Smooth muscle cell (in vitro differentiated cells): Measurements from ENCODE around the gene RIN3. TPM values are rescaled to one million over a fixed set of nuclear protein-coding genes. Genes with fewer than 3 reads are reported as not detected.

ENCODE experiments used
- DNase-seq: peaks from one replicate; lab custom pipeline; 2025; ENCODE audit not compliant: unreplicated experiment; lab: John Stamatoyannopoulos, UW
- H2AFZ ChIP-seq: fragments of 200-600 bp; sonication (generic); 2 replicates; pipeline ENCODE4 v1.6.0; 2016; ENCODE audit warnings: antibody characterized with exemption, low read depth, mild to moderate bottlenecking
- H3F3A ChIP-seq: fragments of 200-600 bp; sonication (generic); 2 replicates; pipeline ENCODE4 v1.6.0; 2017; ENCODE audit warnings: antibody characterized with exemption, low read depth
- H3K27ac ChIP-seq: fragments of 200-600 bp; sonication (generic); 2 replicates; pipeline ENCODE4 v1.5.1; 2016; ENCODE audit warnings: low read depth, mild to moderate bottlenecking
- H3K27me3 ChIP-seq: fragments of 200-600 bp; sonication (generic); 2 replicates; pipeline ENCODE4 v1.6.1; 2016; ENCODE audit warnings: low read depth, mild to moderate bottlenecking
- H3K36me3 ChIP-seq: fragments of 200-600 bp; sonication (generic); 2 replicates; pipeline ENCODE4 v1.5.1; 2016; ENCODE audit warnings: low read depth
- H3K4me1 ChIP-seq: fragments of 200-600 bp; sonication (generic); 2 replicates; pipeline ENCODE4 v1.5.1; 2016; ENCODE audit warnings: low read depth
- H3K4me2 ChIP-seq: fragments of 200-600 bp; sonication (generic); 2 replicates; pipeline ENCODE4 v1.6.0; 2016; ENCODE audit warnings: mild to moderate bottlenecking
- H3K4me3 ChIP-seq: fragments of 200-600 bp; sonication (generic); 2 replicates; pipeline ENCODE4 v1.5.1; 2016; ENCODE audit warnings: mild to moderate bottlenecking
- H3K79me2 ChIP-seq: fragments of 200-600 bp; sonication (generic); 2 replicates; pipeline ENCODE4 v1.6.0; 2016; ENCODE audit warnings: low read depth, mild to moderate bottlenecking
- H3K9ac ChIP-seq: fragments of 200-600 bp; sonication (generic); 2 replicates; pipeline ENCODE4 v1.6.0; 2016; ENCODE audit warnings: low read depth
- H3K9me3 ChIP-seq: fragments of 200-600 bp; sonication (generic); replicated peaks from 2 replicates; pipeline ENCODE4 v1.5.1; 2016; ENCODE audit warnings: low read depth
- H4K20me1 ChIP-seq: fragments of 200-600 bp; sonication (generic); 2 replicates; pipeline ENCODE4 v1.6.0; 2016; ENCODE audit warnings: low read depth
- WGBS: methylation state at CpG from one replicate; pipeline ENCODE4 v1.1.7; 2016; ENCODE audit warnings: low lambda C conversion rate; 5-methylcytosine and 5-hydroxymethylcytosine counted together
- polyA plus RNA-seq: library from polyadenylated mRNA; unstranded; fragments of >200 nt; fragmentation: Nextera tagmentation; extraction: Ambion mirVana; gene quantifications from 2 replicates; pipeline ENCODE4 v1.2.1, GENCODE V29; 2016
- total RNA-seq: library from RNA; depleted of rRNA; stranded (reverse); fragments of >200 nt; gene quantifications from 2 replicates; pipeline ENCODE4 v1.2.3, GENCODE V29; 2014
- TF ChIP-seq, protein P1 (sequence below): fragments of 200-600 bp; sonication (generic); IDR thresholded peaks from 2 replicates; pipeline ENCODE4 v1.5.1; 2017; ENCODE audit warnings: borderline replicate concordance, mild to moderate bottlenecking, antibody characterized with exemption; ENCODE audit not compliant: insufficient read depth, poor library complexity, severe bottlenecking

Gene RIN3
- total and polyA plus RNA-seq, 2 experiments from 2014 or later = 2.7 to 3.8 TPM

DNA sequence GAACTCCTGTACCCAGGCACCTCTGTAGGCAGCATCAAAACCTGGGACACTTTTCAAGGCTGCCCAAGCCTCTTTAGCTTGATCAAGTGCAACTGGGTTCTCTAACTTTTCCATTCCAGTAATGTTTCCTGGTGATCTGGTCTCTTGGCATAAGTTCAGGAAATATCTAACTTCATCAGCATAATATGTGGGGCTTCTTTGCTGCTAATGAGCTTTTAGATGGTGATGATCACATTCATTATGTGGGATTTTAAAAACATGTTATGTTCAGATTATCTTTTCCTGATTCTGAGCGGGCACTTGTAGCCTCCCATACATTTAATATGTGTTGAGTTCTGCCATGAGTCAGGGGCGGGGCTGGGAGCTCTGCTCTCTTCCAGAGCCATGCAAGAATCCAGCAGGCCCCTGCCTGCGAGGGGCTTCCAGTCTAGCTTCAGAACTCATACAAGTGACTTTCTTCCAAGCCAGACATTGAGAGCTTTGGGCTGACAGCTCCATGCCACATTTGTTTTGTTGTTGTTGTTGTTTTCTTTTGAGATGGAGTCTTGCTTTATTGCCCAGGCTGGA, 39.5 kb upstream of the RIN3 start:
- H3K79me2 ChIP-seq = no peaks in the 10 kb centered on the region
- TF ChIP-seq, protein P1, sequence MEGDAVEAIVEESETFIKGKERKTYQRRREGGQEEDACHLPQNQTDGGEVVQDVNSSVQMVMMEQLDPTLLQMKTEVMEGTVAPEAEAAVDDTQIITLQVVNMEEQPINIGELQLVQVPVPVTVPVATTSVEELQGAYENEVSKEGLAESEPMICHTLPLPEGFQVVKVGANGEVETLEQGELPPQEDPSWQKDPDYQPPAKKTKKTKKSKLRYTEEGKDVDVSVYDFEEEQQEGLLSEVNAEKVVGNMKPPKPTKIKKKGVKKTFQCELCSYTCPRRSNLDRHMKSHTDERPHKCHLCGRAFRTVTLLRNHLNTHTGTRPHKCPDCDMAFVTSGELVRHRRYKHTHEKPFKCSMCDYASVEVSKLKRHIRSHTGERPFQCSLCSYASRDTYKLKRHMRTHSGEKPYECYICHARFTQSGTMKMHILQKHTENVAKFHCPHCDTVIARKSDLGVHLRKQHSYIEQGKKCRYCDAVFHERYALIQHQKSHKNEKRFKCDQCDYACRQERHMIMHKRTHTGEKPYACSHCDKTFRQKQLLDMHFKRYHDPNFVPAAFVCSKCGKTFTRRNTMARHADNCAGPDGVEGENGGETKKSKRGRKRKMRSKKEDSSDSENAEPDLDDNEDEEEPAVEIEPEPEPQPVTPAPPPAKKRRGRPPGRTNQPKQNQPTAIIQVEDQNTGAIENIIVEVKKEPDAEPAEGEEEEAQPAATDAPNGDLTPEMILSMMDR = no peak
- H4K20me1 ChIP-seq = no peaks in the 10 kb centered on the region
- H3K4me3 ChIP-seq = no peak overlapping the region
- no peaks in the 10 kb centered on the region for H3K36me3 ChIP-seq
- no peak overlapping the region for H3K9ac ChIP-seq
- H3K9me3 ChIP-seq = no peaks in the 10 kb centered on the region
- H3K4me1 ChIP-seq = no peaks in the 10 kb centered on the region
- no peak overlapping the region for H2AFZ ChIP-seq
- no peak overlapping the region for H3K4me2 ChIP-seq
- WGBS = 95% methylated on average over 3 of the region's 3 CpGs
- H3K27ac ChIP-seq = no peak overlapping the region
- DNase-seq = no peak
- no peaks in the 10 kb centered on the region for H3F3A ChIP-seq
- H3K27me3 ChIP-seq = no peaks in the 10 kb centered on the region

DNA sequence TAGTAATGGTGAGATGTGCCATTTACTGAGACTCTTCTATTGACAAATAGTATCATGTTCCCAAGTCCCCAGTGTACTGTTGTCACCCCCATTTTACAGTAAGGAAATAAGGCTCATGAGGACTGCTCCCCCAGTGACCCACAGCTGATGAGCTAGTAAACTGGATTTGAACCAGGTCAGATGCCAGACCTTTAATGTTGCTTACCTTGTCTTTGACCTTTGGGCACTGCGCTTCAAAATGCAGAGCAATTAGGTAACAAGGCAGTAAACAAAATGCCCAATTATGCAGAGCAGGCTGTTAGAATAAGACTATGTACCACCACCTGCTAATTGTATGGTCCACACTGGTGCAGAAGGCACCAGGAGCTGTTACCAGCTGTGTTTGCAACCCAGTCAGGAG, 38.5 kb upstream of the RIN3 start:
- Histone ChIP-seq H3F3A (no peaks in the 10 kb centered on the region), H3K36me3 (no peaks in the 10 kb centered on the region)
- 89% methylated on average over 1 of the region's 1 CpG for WGBS

DNA sequence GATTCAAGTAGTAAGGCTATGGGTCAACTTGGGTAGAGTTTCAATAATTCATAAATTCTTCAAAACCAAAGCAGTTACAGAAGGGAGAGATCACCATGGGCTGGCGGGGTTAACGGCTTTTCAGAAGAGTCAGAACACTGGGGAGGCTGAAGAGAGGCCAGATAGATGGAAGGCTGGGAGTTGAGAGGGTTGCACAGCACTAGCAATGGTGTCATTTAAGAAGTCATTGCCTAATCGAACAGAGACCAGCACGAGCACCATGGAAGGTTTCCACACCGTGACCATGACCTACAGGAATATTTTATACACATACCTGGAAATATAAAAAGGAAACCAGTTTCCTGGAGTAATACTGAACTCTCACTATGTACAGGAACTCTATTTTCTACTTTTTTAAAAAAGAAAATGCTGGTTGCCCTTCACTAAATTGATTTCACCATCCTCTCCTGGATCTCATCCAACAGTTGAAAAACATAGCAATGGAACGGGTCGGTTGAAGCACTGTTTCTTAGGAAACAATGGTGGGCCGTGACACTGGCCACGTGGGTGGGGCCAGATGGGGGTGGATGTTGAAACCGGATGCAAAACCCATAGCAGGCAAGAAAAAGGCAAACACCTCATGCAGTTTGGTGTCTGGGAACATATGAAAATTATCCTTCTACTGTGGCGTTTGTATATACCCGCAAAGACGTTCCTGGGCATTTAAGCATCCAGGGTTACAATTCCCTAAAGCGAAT, 38.0 kb upstream of the RIN3 start:
- no peak overlapping the region for H3K9ac ChIP-seq
- H3K4me2 ChIP-seq = no peak overlapping the region
- no peaks in the 10 kb centered on the region for H3F3A ChIP-seq
- H3K4me1 ChIP-seq = no peaks in the 10 kb centered on the region
- TF ChIP-seq, protein P1 = no peak
- H3K79me2 ChIP-seq = no peaks in the 10 kb centered on the region
- no peak for DNase-seq
- no peaks in the 10 kb centered on the region for H3K9me3 ChIP-seq
- H4K20me1 ChIP-seq = no peaks in the 10 kb centered on the region
- H2AFZ ChIP-seq = no peak overlapping the region
- WGBS = 92% methylated on average over 14 of the region's 14 CpGs
- no peaks in the 10 kb centered on the region for H3K27me3 ChIP-seq
- H3K4me3 ChIP-seq = no peak overlapping the region
- no peaks in the 10 kb centered on the region for H3K36me3 ChIP-seq
- H3K27ac ChIP-seq = no peak overlapping the region

More for the DNA sequence above, 38.5 kb upstream of the RIN3 start:
- no peak overlapping the region for H3K4me2 ChIP-seq
- H3K4me1 ChIP-seq = no peaks in the 10 kb centered on the region
- no peaks in the 10 kb centered on the region for H4K20me1 ChIP-seq
- H3K27me3 ChIP-seq = no peaks in the 10 kb centered on the region
- DNase-seq = no peak
- TF ChIP-seq, protein P1 = no peak
- H3K9me3 ChIP-seq = no peaks in the 10 kb centered on the region
- H3K9ac ChIP-seq = no peak overlapping the region
- H3K4me3 ChIP-seq = no peak overlapping the region
- no peak overlapping the region for H3K27ac ChIP-seq
- no peak overlapping the region for H2AFZ ChIP-seq
- H3K79me2 ChIP-seq = no peaks in the 10 kb centered on the region
